ENCODE results near the gene TGFBR3. TPM values are rescaled to one million over a fixed set of nuclear protein-coding genes. Genes with fewer than 3 reads are reported as not detected.

The TGFBR3 gene
- total RNA-seq, 1 experiment from 2014 or later = 2.4 TPM

DNA sequence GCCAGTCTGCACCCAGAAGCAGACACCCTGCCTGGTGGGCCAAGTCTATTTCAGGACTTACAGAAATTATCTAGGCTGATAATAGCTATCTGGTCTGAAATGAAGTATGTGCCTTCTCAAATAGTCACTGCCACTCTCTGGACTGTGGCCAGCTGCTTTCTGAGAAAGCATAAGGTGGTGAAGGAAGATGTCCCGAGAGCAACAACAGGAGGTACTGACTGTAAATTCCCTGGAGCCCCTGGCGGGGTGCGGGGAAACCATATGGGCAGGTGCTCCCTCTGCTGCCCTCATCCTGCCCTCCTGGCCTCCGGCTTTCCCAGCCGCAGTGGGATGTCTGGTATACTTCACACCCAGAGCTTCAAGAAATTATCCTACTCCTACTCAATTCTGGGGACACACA lies 86.8 kb downstream of the TGFBR3 start:
- H2AK5ac ChIP-seq (ENCODE audit: insufficient read length, low read length) = no peak overlapping the region
- no peak overlapping the region for H4K91ac ChIP-seq (ENCODE audit: insufficient read length, low read depth, low read length)
- peaks cover 0 to 4% of the 10 kb centered on the region in 2 experiments; a peak in 2 of 5 replicates for H3K9me3 Mint-ChIP-seq
- H3K18ac ChIP-seq (ENCODE audit: insufficient read length, low read depth, low read length) = no peak overlapping the region
- H3K27me3 ChIP-seq (ENCODE audit: insufficient read depth, low read length) = no peaks in the 10 kb centered on the region
- no peaks in the 10 kb centered on the region for H3K79me2 ChIP-seq (ENCODE audit: insufficient read depth, low read length)
- no peak overlapping the region for H3K4me3 Mint-ChIP-seq
- H3K23me2 ChIP-seq (ENCODE audit: insufficient read length, low read depth, low read length, poor library complexity, severe bottlenecking) = no peaks in the 10 kb centered on the region
- H3K4me2 ChIP-seq (ENCODE audit: insufficient read depth, insufficient read length, low read length) = no peak overlapping the region
- no peak overlapping the region; a peak in 1 of 7 replicates for H3K27ac Mint-ChIP-seq
- TF ChIP-seq, protein P1, sequence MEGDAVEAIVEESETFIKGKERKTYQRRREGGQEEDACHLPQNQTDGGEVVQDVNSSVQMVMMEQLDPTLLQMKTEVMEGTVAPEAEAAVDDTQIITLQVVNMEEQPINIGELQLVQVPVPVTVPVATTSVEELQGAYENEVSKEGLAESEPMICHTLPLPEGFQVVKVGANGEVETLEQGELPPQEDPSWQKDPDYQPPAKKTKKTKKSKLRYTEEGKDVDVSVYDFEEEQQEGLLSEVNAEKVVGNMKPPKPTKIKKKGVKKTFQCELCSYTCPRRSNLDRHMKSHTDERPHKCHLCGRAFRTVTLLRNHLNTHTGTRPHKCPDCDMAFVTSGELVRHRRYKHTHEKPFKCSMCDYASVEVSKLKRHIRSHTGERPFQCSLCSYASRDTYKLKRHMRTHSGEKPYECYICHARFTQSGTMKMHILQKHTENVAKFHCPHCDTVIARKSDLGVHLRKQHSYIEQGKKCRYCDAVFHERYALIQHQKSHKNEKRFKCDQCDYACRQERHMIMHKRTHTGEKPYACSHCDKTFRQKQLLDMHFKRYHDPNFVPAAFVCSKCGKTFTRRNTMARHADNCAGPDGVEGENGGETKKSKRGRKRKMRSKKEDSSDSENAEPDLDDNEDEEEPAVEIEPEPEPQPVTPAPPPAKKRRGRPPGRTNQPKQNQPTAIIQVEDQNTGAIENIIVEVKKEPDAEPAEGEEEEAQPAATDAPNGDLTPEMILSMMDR (conservative IDR thresholded peaks at IDR 0.05) = peak; percentile 33; the same call in 1 of the 3 replicates
- no peak overlapping the region for H4K5ac ChIP-seq (ENCODE audit: insufficient read length, low read depth, low read length)
- H2BK15ac ChIP-seq (ENCODE audit: low read depth, low read length) = no peak overlapping the region
- H3K4me1 Mint-ChIP-seq = peaks cover 11 to 14% of the 10 kb centered on the region in 2 experiments
- H2BK120ac ChIP-seq (ENCODE audit: low read depth, low read length, poor library complexity, severe bottlenecking) = no peak overlapping the region
- no peaks in the 10 kb centered on the region for H3K79me1 ChIP-seq (ENCODE audit: insufficient read depth, low read depth, low read length, poor library complexity, severe bottlenecking)
- H2BK20ac ChIP-seq (ENCODE audit: low read depth, low read length, poor library complexity, severe bottlenecking) = no peak overlapping the region
- H2BK5ac ChIP-seq (ENCODE audit: insufficient read length, low read length) = no peak overlapping the region
- H3K27me3 Mint-ChIP-seq (ENCODE audit: low read depth) = no peaks in the 10 kb centered on the region; the same call in 1 of the 2 replicates
- no peak overlapping the region for H3T11ph ChIP-seq (ENCODE audit: low read length)
- H3K9ac ChIP-seq (ENCODE audit: extremely low read depth, insufficient read length, low read length) = no peak overlapping the region
- no peaks in the 10 kb centered on the region for H4K20me1 ChIP-seq (ENCODE audit: control insufficient read depth, insufficient read depth, insufficient read length)
- no peak overlapping the region for H3K14ac ChIP-seq (ENCODE audit: insufficient read depth, low read length)
- no peak overlapping the region for H3K56ac ChIP-seq (ENCODE audit: insufficient read length, low read depth, low read length)
- no peak overlapping the region for H2AFZ ChIP-seq (ENCODE audit: low read length)
- H4K8ac ChIP-seq (replicated peaks; ENCODE audit: insufficient read length, low read depth, low read length) = no peak overlapping the region
- H3K4me1 ChIP-seq (ENCODE audit: insufficient read depth, low read length) = peaks cover 5% of the 10 kb centered on the region; the same call in 1 of the 2 replicates
- H2BK12ac ChIP-seq (ENCODE audit: insufficient read length, low read depth, low read length) = no peak overlapping the region
- H3K27ac ChIP-seq (ENCODE audit: insufficient read length, low read depth, low read length) = no peak overlapping the region
- H3K4ac ChIP-seq (ENCODE audit: low read depth, low read length) = no peak overlapping the region
- H3K36me3 Mint-ChIP-seq (ENCODE audit: insufficient read depth in 1 of 3, low read depth in 3 of 3) = peaks cover 1 to 9% (median 6%) of the 10 kb centered on the region in 3 experiments; a peak in 4 of 7 replicates
- no peaks in the 10 kb centered on the region for H3K9me3 ChIP-seq (ENCODE audit: control insufficient read depth, low read depth, low read length)
- H3K23ac ChIP-seq (ENCODE audit: insufficient read length, low read depth, low read length) = no peak overlapping the region
- no peak for DNase-seq
- no CpG with 5 or more reads among the region's 5 CpGs for WGBS (ENCODE audit: extremely low coverage, insufficient read length, low lambda C conversion rate)
